H9 (cell line): ENCODE measurements around the gene CRY2. TPM values are rescaled to one million over a fixed set of nuclear protein-coding genes. Genes with fewer than 3 reads are reported as not detected.

ENCODE experiments used
- DNase-seq: peaks from one replicate; pipeline ENCODE4 v3.0.0-alpha.2; 2017
- H2AFZ ChIP-seq: one replicate; pipeline ENCODE4 v1.6.1; 2013; ENCODE audit warnings: mild to moderate bottlenecking, low read length, control low read depth, moderate library complexity
- H2AK5ac ChIP-seq: 2 replicates; pipeline ENCODE4 v1.6.1; 2013; ENCODE audit warnings: low read length, control low read depth, mixed read lengths; ENCODE audit not compliant: insufficient read length
- H2BK120ac ChIP-seq: one replicate; pipeline ENCODE4 v1.6.1; 2013; ENCODE audit warnings: low read depth, mild to moderate bottlenecking, low read length, control low read depth, inconsistent platforms; ENCODE audit not compliant: poor library complexity, severe bottlenecking
- H2BK12ac ChIP-seq: 2 replicates; pipeline ENCODE4 v1.6.1; 2013; ENCODE audit warnings: low read length, control low read depth, mixed read lengths, low read depth; ENCODE audit not compliant: insufficient read length
- H2BK15ac ChIP-seq: 2 replicates; pipeline ENCODE4 v1.6.1; 2013; ENCODE audit warnings: low read depth, low read length, control low read depth
- H2BK20ac ChIP-seq: one replicate; pipeline ENCODE4 v1.6.1; 2013; ENCODE audit warnings: low read depth, mild to moderate bottlenecking, low read length, control low read depth, inconsistent platforms; ENCODE audit not compliant: poor library complexity, severe bottlenecking
- H2BK5ac ChIP-seq: 2 replicates; pipeline ENCODE4 v1.6.1; 2013; ENCODE audit warnings: low read length, control low read depth, mixed read lengths; ENCODE audit not compliant: insufficient read length
- H3K14ac ChIP-seq: 2 replicates; pipeline ENCODE4 v1.6.1; 2013; ENCODE audit warnings: low read length, control low read depth; ENCODE audit not compliant: insufficient read depth
- H3K18ac ChIP-seq: 2 replicates; pipeline ENCODE4 v1.6.1; 2013; ENCODE audit warnings: low read depth, mild to moderate bottlenecking, mixed read lengths, low read length, control low read depth; ENCODE audit not compliant: insufficient read length
- H3K23ac ChIP-seq: 2 replicates; pipeline ENCODE4 v1.6.1; 2013; ENCODE audit warnings: low read length, control low read depth, mixed read lengths, low read depth; ENCODE audit not compliant: insufficient read length
- H3K23me2 ChIP-seq: 2 replicates; pipeline ENCODE4 v1.6.1; 2013; ENCODE audit warnings: low read depth, mild to moderate bottlenecking, mixed read lengths, low read length, control low read depth; ENCODE audit not compliant: insufficient read length, poor library complexity, severe bottlenecking
- H3K27ac ChIP-seq: 2 replicates; pipeline ENCODE4 v1.5.1; 2013; ENCODE audit warnings: low read length, control low read depth, mixed read lengths, low read depth; ENCODE audit not compliant: insufficient read length
- H3K27me3 ChIP-seq: 2 replicates; pipeline ENCODE4 v1.6.1; 2013; ENCODE audit warnings: low read length, control low read depth, inconsistent platforms; ENCODE audit not compliant: insufficient read depth
- H3K4ac ChIP-seq: 2 replicates; pipeline ENCODE4 v1.6.1; 2013; ENCODE audit warnings: low read depth, mild to moderate bottlenecking, control low read depth, inconsistent platforms, low read length, moderate library complexity
- H3K4me1 ChIP-seq: 2 replicates; pipeline ENCODE4 v1.6.1; 2013; ENCODE audit warnings: low read length, control low read depth, inconsistent platforms; ENCODE audit not compliant: insufficient read depth
- H3K4me2 ChIP-seq: 2 replicates; pipeline ENCODE4 v1.6.1; 2013; ENCODE audit warnings: low read length, control low read depth, mixed read lengths; ENCODE audit not compliant: insufficient read length, insufficient read depth
- H3K56ac ChIP-seq: 2 replicates; pipeline ENCODE4 v1.6.1; 2013; ENCODE audit warnings: low read depth, mild to moderate bottlenecking, mixed read lengths, low read length, control low read depth; ENCODE audit not compliant: insufficient read length
- H3K79me1 ChIP-seq: 2 replicates; pipeline ENCODE4 v1.6.1; 2013; ENCODE audit warnings: low read depth, mild to moderate bottlenecking, moderate library complexity, low read length, control low read depth, inconsistent platforms; ENCODE audit not compliant: insufficient read depth, poor library complexity, severe bottlenecking
- H3K79me2 ChIP-seq: 2 replicates; pipeline ENCODE4 v1.6.1; 2013; ENCODE audit warnings: low read length, control low read depth, inconsistent platforms; ENCODE audit not compliant: insufficient read depth
- H3K9ac ChIP-seq: 2 replicates; pipeline ENCODE4 v1.6.1; 2013; ENCODE audit warnings: low read length, control low read depth, mixed read lengths; ENCODE audit not compliant: insufficient read length; ENCODE audit errors: extremely low read depth
- H3K9me3 ChIP-seq: one replicate; pipeline ENCODE4 v1.6.1; 2013; ENCODE audit warnings: low read depth, low read length, inconsistent platforms; ENCODE audit not compliant: control insufficient read depth
- H3T11ph ChIP-seq: one replicate; pipeline ENCODE4 v1.6.1; 2013; ENCODE audit warnings: mild to moderate bottlenecking, low read length, control low read depth, inconsistent platforms
- H4K20me1 ChIP-seq: one replicate; pipeline ENCODE4 v1.6.1; 2013; ENCODE audit not compliant: control insufficient read depth, insufficient read length, insufficient read depth
- H4K5ac ChIP-seq: 2 replicates; pipeline ENCODE4 v1.6.1; 2013; ENCODE audit warnings: low read depth, mild to moderate bottlenecking, mixed read lengths, low read length, control low read depth; ENCODE audit not compliant: insufficient read length
- H4K8ac ChIP-seq: replicated peaks from 2 replicates; pipeline ENCODE4 v1.6.1; 2013; ENCODE audit warnings: low read length, control low read depth, mixed read lengths, low read depth; ENCODE audit not compliant: insufficient read length
- H4K91ac ChIP-seq: 2 replicates; pipeline ENCODE4 v1.6.1; 2013; ENCODE audit warnings: low read depth, mild to moderate bottlenecking, moderate library complexity, mixed read lengths, low read length, control low read depth; ENCODE audit not compliant: insufficient read length
- H3K27ac Mint-ChIP-seq, 3 experiments: 2 replicates in 2 of 3; 3 replicates in 1 of 3; pipeline ENCODE4 v1.8.0; 2020 to 2021; ENCODE audit warnings: mixed read lengths in 3 of 3, mild to moderate bottlenecking in 1 of 3, moderate library complexity in 1 of 3
- H3K27me3 Mint-ChIP-seq: 2 replicates; pipeline ENCODE4 v1.8.0; 2021; ENCODE audit warnings: low read depth, mild to moderate bottlenecking, moderate library complexity, mixed read lengths
- H3K36me3 Mint-ChIP-seq, 3 experiments: 2 replicates in 2 of 3; 3 replicates in 1 of 3; pipeline ENCODE4 v1.8.0; 2020 to 2021; ENCODE audit warnings: low read depth in 3 of 3, mixed read lengths in 3 of 3; ENCODE audit not compliant: insufficient read depth in 1 of 3
- H3K4me1 Mint-ChIP-seq, 2 experiments: 2 replicates each; pipeline ENCODE4 v1.8.0; 2020; ENCODE audit warnings: mixed read lengths in 2 of 2
- H3K4me3 Mint-ChIP-seq, 2 experiments: 2 replicates in 1 of 2; 3 replicates in 1 of 2; pipeline ENCODE4 v1.8.0; 2020 to 2021; ENCODE audit warnings: mild to moderate bottlenecking in 2 of 2, mixed read lengths in 2 of 2, moderate library complexity in 1 of 2
- H3K9me3 Mint-ChIP-seq, 2 experiments: 2 replicates in 1 of 2; 3 replicates in 1 of 2; pipeline ENCODE4 v1.8.0; 2020; ENCODE audit warnings: mild to moderate bottlenecking in 2 of 2, mixed read lengths in 2 of 2, moderate library complexity in 1 of 2
- WGBS: extraction: QIAGEN DNeasy Blood & Tissue Kit; methylation state at CpG from one replicate; pipeline ENCODE4 v1.1.7; 2013; ENCODE audit warnings: missing lambda C conversion rate, low lambda C conversion rate, mixed read lengths; ENCODE audit not compliant: insufficient read length; ENCODE audit errors: extremely low coverage; 5-methylcytosine and 5-hydroxymethylcytosine counted together
- total RNA-seq: library from RNA; stranded (reverse); gene quantifications from 2 replicates; pipeline ENCODE4 v1.2.1, GENCODE V29; 2021
- TF ChIP-seq, protein P1 (sequence below): fragments of 200-600 bp; sonication (generic); conservative IDR thresholded peaks from 3 replicates; pipeline ENCODE4 v1.8.0; 2021; ENCODE audit warnings: antibody characterized with exemption, mild to moderate bottlenecking

The CRY2 gene
- total RNA-seq, 1 experiment from 2014 or later = 14.4 TPM

DNA sequence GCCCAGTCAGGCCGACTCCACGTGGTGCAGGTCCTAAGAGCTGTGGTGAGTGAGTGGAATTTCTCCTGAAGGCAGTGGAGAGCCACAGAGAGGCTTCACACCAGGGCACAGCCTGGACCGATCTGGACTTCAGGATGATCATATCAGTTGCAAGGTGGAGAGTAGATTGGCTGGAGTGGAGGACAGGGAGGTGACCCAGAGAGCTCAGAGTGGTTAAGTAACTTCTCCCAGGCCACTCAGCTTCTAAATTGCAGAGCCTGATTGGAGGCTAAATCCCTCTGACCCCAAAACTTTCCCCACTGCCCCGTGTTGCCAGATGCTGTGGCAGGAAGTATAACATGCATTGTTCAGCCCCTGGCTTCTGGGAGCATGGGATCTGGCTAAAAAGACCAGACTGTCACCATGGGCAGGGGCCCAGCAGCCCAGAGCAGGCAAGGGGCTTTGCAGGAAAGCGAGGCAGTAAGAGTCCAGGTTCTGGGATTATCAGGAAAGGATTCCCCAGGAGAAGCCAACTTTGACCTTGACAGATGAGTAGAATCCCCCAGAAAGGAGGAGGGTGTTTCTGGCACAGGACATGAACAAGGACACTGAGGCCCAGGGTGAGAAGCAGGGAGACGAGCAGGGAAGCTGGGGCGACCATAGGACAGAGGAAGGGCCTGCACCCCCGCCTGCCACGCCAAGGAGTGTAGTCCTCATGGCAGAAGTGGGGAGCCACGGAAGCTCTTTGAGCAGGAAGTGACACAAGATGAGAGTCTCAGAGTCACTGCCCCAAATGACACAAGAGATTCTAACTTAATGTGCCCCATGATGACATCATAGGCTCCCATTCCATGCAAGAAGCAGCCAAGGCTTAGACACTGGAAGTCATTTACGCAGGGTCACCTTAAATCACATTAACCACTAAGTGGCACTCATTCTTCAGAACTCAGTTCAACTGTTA is 37.5 kb upstream of the CRY2 start:
- Histone ChIP-seq H3K14ac (no peak overlapping the region), H3K23me2 (peaks cover 11% of the 10 kb centered on the region), H2AK5ac (no peak overlapping the region), H3K79me1 (no peaks in the 10 kb centered on the region), H3K4me1 (no peaks in the 10 kb centered on the region; the same call in 1 of the 2 replicates), H3K4ac (no peak overlapping the region), H2BK120ac (no peak overlapping the region), H3K9me3 (no peaks in the 10 kb centered on the region), H3K79me2 (no peaks in the 10 kb centered on the region), H4K5ac (no peak overlapping the region), H3K9ac (no peak overlapping the region), H3K23ac (no peak overlapping the region), H2BK5ac (no peak overlapping the region), H4K20me1 (no peaks in the 10 kb centered on the region), H3K27ac (no peak overlapping the region), H2BK15ac (no peak overlapping the region), H4K91ac (no peak overlapping the region), H2BK20ac (no peak overlapping the region), H3K27me3 (no peaks in the 10 kb centered on the region), H2AFZ (no peak overlapping the region), H4K8ac (no peak overlapping the region), H3T11ph (no peak overlapping the region), H3K56ac (no peak overlapping the region), H3K18ac (no peak overlapping the region), H2BK12ac (no peak overlapping the region), H3K4me2 (no peak overlapping the region)
- Mint-ChIP-seq H3K27ac (peak overlapping the region in 1 of 3 experiments; percentile 3; a peak in 1 of 7 replicates), H3K9me3 (no peaks in the 10 kb centered on the region), H3K4me3 (no peak overlapping the region), H3K4me1 (peaks cover 25 to 29% of the 10 kb centered on the region in 2 experiments), H3K36me3 (peaks cover 0 to 15% (median 15%) of the 10 kb centered on the region in 3 experiments; a peak in 5 of 7 replicates), H3K27me3 (no peaks in the 10 kb centered on the region)
- TF ChIP-seq, protein P1, sequence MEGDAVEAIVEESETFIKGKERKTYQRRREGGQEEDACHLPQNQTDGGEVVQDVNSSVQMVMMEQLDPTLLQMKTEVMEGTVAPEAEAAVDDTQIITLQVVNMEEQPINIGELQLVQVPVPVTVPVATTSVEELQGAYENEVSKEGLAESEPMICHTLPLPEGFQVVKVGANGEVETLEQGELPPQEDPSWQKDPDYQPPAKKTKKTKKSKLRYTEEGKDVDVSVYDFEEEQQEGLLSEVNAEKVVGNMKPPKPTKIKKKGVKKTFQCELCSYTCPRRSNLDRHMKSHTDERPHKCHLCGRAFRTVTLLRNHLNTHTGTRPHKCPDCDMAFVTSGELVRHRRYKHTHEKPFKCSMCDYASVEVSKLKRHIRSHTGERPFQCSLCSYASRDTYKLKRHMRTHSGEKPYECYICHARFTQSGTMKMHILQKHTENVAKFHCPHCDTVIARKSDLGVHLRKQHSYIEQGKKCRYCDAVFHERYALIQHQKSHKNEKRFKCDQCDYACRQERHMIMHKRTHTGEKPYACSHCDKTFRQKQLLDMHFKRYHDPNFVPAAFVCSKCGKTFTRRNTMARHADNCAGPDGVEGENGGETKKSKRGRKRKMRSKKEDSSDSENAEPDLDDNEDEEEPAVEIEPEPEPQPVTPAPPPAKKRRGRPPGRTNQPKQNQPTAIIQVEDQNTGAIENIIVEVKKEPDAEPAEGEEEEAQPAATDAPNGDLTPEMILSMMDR = no peak
- no CpG with 5 or more reads among the region's 11 CpGs for WGBS
- DNase-seq = peak; percentile 19
